Keratinocyte (primary cell): ENCODE data around the gene TNIK. TPM values are rescaled to one million over a fixed set of nuclear protein-coding genes. Genes with fewer than 3 reads are reported as not detected.
A peak's percentile ranks its signal among the peaks of the same experiment; 100 is the strongest.

Experiments used
- DNase-seq: peaks from one replicate; pipeline ENCODE4 v3.0.0-alpha.2; 2011; ENCODE audit warnings: low read depth, missing footprints, low spot score
- FAIRE-seq: peaks from 2 replicates; lab custom pipeline; 2011; peaks lifted over from hg19 to GRCh38; lab: Jason Lieb, UNC
- H2AFZ ChIP-seq: 2 replicates; pipeline ENCODE4 v1.6.0; 2012; ENCODE audit warnings: low read length, control low read depth, inconsistent platforms; ENCODE audit not compliant: control insufficient read depth
- H3K27ac ChIP-seq: 2 replicates; pipeline ENCODE4 v1.5.1; 2011; ENCODE audit warnings: low read length; ENCODE audit not compliant: control insufficient read depth, insufficient read depth
- H3K27me3 ChIP-seq: 3 replicates; pipeline ENCODE4 v1.6.0; 2011; ENCODE audit warnings: low read length; ENCODE audit not compliant: control insufficient read depth, insufficient read depth; ENCODE audit errors: extremely low read depth
- H3K36me3 ChIP-seq, 2 experiments: 2 replicates in 1 of 2; 3 replicates in 1 of 2; pipeline ENCODE4 v1.5.1; 2011; ENCODE audit warnings: low read length in 2 of 2, mild to moderate bottlenecking in 1 of 2; ENCODE audit not compliant: control insufficient read depth in 2 of 2, insufficient read depth in 2 of 2; ENCODE audit errors: extremely low read depth in 1 of 2
- H3K4me1 ChIP-seq: 3 replicates; pipeline ENCODE4 v1.5.1; 2011; ENCODE audit warnings: low read length; ENCODE audit not compliant: control insufficient read depth, insufficient read depth; ENCODE audit errors: extremely low read depth
- H3K4me2 ChIP-seq: 3 replicates; pipeline ENCODE4 v1.6.0; 2011; ENCODE audit warnings: low read depth, low read length; ENCODE audit not compliant: control insufficient read depth, insufficient read depth; ENCODE audit errors: extremely low read depth
- H3K4me3 ChIP-seq, 3 experiments: fragments of 200-600 bp in 1 of 3; sonication (generic) in 1 of 3; 2 replicates in 2 of 3; 3 replicates in 1 of 3; pipeline ENCODE4 v1.5.1; 2011 to 2016; ENCODE audit warnings: low read length in 3 of 3, mild to moderate bottlenecking in 3 of 3, control low read depth in 2 of 3, inconsistent platforms in 1 of 3, low read depth in 1 of 3, mixed read lengths in 1 of 3, mixed run types in 1 of 3, moderate library complexity in 1 of 3; ENCODE audit not compliant: control insufficient read depth in 2 of 3, insufficient read depth in 2 of 3; ENCODE audit errors: extremely low read depth in 1 of 3
- H3K79me2 ChIP-seq: 2 replicates; pipeline ENCODE4 v1.6.0; 2012; ENCODE audit warnings: low read length; ENCODE audit not compliant: control insufficient read depth, insufficient read depth
- H3K9ac ChIP-seq: 3 replicates; pipeline ENCODE4 v1.6.0; 2011; ENCODE audit warnings: low read length; ENCODE audit not compliant: control insufficient read depth, insufficient read depth; ENCODE audit errors: extremely low read depth
- H3K9me1 ChIP-seq: 3 replicates; pipeline ENCODE4 v1.6.0; 2011; ENCODE audit warnings: low read length; ENCODE audit not compliant: control insufficient read depth, insufficient read depth; ENCODE audit errors: extremely low read depth
- H3K9me3 ChIP-seq: 2 replicates; pipeline ENCODE4 v1.5.1; 2012; ENCODE audit warnings: low read depth, low read length; ENCODE audit not compliant: control insufficient read depth
- H4K20me1 ChIP-seq: 3 replicates; pipeline ENCODE4 v1.6.0; 2011; ENCODE audit warnings: low read length; ENCODE audit not compliant: control insufficient read depth, insufficient read depth; ENCODE audit errors: extremely low read depth
- EZH2 ChIP-seq: IDR thresholded peaks from one replicate; pipeline ENCODE4 v1.6.1; 2012; ENCODE audit warnings: inconsistent platforms, mild to moderate bottlenecking, low read length, moderate library complexity
- dilution Hi-C: fragments of 300-500 bp; cut with MboI; formaldehyde crosslinking; loops from one replicate; pipeline ENCODE4 v1.7.0; 2020; ENCODE audit warnings: low sequenced_read_pairs; ENCODE audit not compliant: extremely low pct_ligation_motif_present
- polyA plus RNA-seq, 5 experiments: library from polyadenylated mRNA; depleted of rRNA in 3 of 5; stranded (reverse) in 3 of 5; stranded (forward) in 1 of 5; unstranded in 1 of 5; fragments of >200 nt; gene quantifications; 1 replicate in 1 of 5; 2 replicates in 3 of 5; 3 replicates in 1 of 5; pipeline versions ENCODE4 v1.2.1 to v1.2.3, GENCODE V29; 2011 to 2012; ENCODE audit warnings: missing spikeins in 2 of 5, low read depth in 1 of 5, low replicate concordance in 1 of 5
- TF ChIP-seq, protein P1 (sequence below), 3 experiments: IDR thresholded peaks in 1 of 3; conservative IDR thresholded peaks in 1 of 3; optimal IDR thresholded peaks in 1 of 3; 2 replicates in 2 of 3; 3 replicates in 1 of 3; pipeline versions ENCODE3 to v1.5.1; 2011; ENCODE audit warnings: low read length in 3 of 3, mild to moderate bottlenecking in 3 of 3, moderate library complexity in 2 of 3, control low read depth in 1 of 3, inconsistent platforms in 1 of 3; ENCODE audit not compliant: insufficient read depth in 2 of 3; ENCODE audit errors: extremely low read depth in 1 of 3

Gene TNIK
- polyA plus RNA-seq, 1 donor (not counting 4 experiments of a cell fraction or from before 2014, with no cell fraction given), result 4.4 TPM

DNA sequence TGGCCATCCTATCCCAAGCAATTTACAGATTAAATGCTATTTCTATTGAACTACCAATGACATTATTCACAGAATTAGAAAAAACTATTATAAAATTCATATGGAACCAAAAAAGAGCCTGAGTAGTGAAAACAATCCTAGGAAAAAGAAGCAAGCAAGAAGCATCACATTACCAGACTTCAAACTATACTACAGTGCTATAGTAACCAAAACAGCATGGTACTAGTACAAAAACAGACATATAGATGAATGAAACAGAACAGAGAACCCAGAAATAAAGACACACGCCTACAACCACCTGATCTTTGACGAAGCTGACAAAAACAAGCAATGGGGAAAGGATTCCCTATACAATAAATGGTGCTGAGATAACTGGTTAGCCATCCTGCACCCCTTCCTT, 152.2 kb downstream of the TNIK start:
- H3K27ac ChIP-seq, result no peak overlapping the region
- no peaks in the 10 kb centered on the region for H3K27me3 ChIP-seq
- peaks cover 17% of the 10 kb centered on the region for H3K4me1 ChIP-seq
- FAIRE-seq, result no peak
- H3K9ac ChIP-seq, result no peak overlapping the region
- no peaks in the 10 kb centered on the region for H3K9me1 ChIP-seq
- no peak overlapping the region for H3K4me3 ChIP-seq
- dilution Hi-C loops, result no loop called here
- TF ChIP-seq, protein P1, sequence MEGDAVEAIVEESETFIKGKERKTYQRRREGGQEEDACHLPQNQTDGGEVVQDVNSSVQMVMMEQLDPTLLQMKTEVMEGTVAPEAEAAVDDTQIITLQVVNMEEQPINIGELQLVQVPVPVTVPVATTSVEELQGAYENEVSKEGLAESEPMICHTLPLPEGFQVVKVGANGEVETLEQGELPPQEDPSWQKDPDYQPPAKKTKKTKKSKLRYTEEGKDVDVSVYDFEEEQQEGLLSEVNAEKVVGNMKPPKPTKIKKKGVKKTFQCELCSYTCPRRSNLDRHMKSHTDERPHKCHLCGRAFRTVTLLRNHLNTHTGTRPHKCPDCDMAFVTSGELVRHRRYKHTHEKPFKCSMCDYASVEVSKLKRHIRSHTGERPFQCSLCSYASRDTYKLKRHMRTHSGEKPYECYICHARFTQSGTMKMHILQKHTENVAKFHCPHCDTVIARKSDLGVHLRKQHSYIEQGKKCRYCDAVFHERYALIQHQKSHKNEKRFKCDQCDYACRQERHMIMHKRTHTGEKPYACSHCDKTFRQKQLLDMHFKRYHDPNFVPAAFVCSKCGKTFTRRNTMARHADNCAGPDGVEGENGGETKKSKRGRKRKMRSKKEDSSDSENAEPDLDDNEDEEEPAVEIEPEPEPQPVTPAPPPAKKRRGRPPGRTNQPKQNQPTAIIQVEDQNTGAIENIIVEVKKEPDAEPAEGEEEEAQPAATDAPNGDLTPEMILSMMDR (optimal IDR thresholded peaks at IDR 0.05 in 1 of 3, IDR thresholded peaks at IDR 0.05 in 1 of 3, conservative IDR thresholded peaks at IDR 0.05 in 1 of 3; ENCODE audit: extremely low read depth in 1 of 3, insufficient read depth in 2 of 3, low read length in 3 of 3), result no peak
- no peak for TF ChIP-seq EZH2
- no peak overlapping the region for H3K4me2 ChIP-seq
- H3K36me3 ChIP-seq, result no peaks in the 10 kb centered on the region
- no peaks in the 10 kb centered on the region for H4K20me1 ChIP-seq
- no peak overlapping the region for H2AFZ ChIP-seq
- no peaks in the 10 kb centered on the region for H3K9me3 ChIP-seq
- no peaks in the 10 kb centered on the region for H3K79me2 ChIP-seq
- DNase-seq, result no peak

DNA sequence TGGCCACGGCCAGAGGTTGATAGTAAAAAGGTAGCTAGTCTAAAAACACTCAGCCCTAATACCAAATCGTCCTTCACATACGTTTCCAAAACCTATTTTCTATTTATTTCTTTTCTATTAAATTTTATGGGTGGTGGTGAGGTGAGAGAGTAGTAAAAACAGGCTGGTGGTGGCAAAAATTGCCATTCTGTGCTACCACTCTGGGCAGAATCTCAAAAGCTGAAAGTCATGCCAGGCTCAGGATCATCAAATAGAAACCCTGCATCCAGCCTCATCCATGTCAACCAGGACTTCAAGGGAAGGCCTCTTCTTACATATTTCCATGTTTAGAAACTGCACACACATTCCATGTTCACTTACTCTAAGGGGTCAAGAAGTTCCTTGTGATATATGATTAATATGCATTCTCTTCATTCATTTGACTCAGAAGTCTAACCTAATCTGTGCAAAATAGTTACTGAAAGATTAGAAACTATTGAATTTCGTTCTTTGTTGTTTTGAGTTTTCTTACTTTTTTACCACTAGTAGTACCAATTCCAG, 153.1 kb downstream of the TNIK start:
- peaks cover 17% of the 10 kb centered on the region for H3K4me1 ChIP-seq
- TF ChIP-seq EZH2, result no peak
- TF ChIP-seq, protein P1 (optimal IDR thresholded peaks at IDR 0.05 in 1 of 3, IDR thresholded peaks at IDR 0.05 in 1 of 3, conservative IDR thresholded peaks at IDR 0.05 in 1 of 3; ENCODE audit: extremely low read depth in 1 of 3, insufficient read depth in 2 of 3, low read length in 3 of 3), result no peak
- FAIRE-seq (no peak), DNase-seq (no peak)
- no peaks in the 10 kb centered on the region for H3K27me3 ChIP-seq
- dilution Hi-C loops, result no loop called here
- no peaks in the 10 kb centered on the region for H3K36me3 ChIP-seq
- peak overlapping the region; percentile 59 for H3K4me2 ChIP-seq
- no peaks in the 10 kb centered on the region for H3K9me3 ChIP-seq
- H3K79me2 ChIP-seq, result no peaks in the 10 kb centered on the region
- H2AFZ ChIP-seq, result peak overlapping the region; percentile 70
- H3K4me3 ChIP-seq, result peak overlapping the region in 1 of 3 experiments; percentile 26
- H3K27ac ChIP-seq, result peak overlapping the region; percentile 19
- no peaks in the 10 kb centered on the region for H4K20me1 ChIP-seq
- H3K9ac ChIP-seq, result no peak overlapping the region
- no peaks in the 10 kb centered on the region for H3K9me1 ChIP-seq
